ENCODE results near the gene TBRG4. TPM values are rescaled to one million over a fixed set of nuclear protein-coding genes. Genes with fewer than 3 reads are reported as not detected.
"Not testable (repeated sequence)": the region's sequence is repeated elsewhere in the genome, so short reads cannot be mapped to it uniquely, and the experiment has no call there.

Gene TBRG4
- total RNA-seq, 2 experiments from 2014 or later = 197 TPM

DNA sequence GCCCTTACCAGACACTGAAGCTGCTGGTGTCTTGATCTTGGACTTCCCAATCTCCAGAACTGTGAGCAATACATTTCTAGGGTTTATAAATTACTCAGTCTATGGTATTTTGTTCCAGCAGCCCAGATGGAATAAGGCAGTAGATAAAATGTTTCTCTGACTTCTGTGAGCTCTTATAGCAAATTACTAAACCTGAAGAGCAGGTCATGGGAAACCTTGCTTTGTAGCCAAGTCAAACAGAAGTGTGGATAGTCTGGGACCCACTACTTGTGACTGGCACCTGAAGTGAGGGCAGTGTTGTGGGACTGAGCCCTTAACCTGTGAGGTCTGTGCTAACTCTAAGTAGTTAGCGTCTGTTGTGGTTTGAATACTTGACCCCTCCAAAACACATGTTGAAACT lies 4.6 kb upstream of the TBRG4 start:
- ChIA-PET POLR2A (no interaction called here), CTCF (interaction anchor here (2.9 kb wide), 1 partner anchor 20 kb away, joined by 17 read pairs; no protein-coding TSS in a partner anchor)
- Mint-ChIP-seq H3K36me3 (ENCODE audit: low read depth) (peaks cover 7% of the 10 kb centered on the region), H3K9me3 (no peaks in the 10 kb centered on the region), H3K27ac (no peak overlapping the region), H3K27me3 (no peaks in the 10 kb centered on the region), H3K4me3 (no peak overlapping the region), H3K4me1 (ENCODE audit: low read depth) (peaks cover 4% of the 10 kb centered on the region)
- intact Hi-C loops (cut with micrococcal nuclease) = no loop called here
- TF ChIP-seq, protein P1, sequence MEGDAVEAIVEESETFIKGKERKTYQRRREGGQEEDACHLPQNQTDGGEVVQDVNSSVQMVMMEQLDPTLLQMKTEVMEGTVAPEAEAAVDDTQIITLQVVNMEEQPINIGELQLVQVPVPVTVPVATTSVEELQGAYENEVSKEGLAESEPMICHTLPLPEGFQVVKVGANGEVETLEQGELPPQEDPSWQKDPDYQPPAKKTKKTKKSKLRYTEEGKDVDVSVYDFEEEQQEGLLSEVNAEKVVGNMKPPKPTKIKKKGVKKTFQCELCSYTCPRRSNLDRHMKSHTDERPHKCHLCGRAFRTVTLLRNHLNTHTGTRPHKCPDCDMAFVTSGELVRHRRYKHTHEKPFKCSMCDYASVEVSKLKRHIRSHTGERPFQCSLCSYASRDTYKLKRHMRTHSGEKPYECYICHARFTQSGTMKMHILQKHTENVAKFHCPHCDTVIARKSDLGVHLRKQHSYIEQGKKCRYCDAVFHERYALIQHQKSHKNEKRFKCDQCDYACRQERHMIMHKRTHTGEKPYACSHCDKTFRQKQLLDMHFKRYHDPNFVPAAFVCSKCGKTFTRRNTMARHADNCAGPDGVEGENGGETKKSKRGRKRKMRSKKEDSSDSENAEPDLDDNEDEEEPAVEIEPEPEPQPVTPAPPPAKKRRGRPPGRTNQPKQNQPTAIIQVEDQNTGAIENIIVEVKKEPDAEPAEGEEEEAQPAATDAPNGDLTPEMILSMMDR (IDR thresholded peaks at IDR 0.05) = no peak
- DNase-seq = no peak
- ATAC-seq = no peak

DNA sequence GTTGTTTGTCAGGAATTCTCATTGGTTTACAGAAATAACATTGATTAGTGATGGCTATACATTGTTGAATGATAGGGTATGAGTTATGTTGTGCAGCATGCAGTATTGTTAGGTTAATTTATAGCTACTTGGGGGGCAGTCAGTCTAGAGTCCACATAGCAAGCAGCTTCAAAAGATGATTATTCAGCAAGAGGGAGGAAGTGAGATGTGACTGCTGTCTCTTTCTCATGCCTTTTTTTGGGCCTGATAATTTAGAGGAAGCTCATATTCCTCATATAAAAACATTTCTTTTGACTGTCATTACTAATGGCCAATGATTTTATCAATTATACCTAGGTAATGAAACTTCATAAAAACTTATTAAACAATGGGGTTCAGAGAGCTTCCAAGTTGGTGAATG lies 3.4 kb upstream of the TBRG4 start:
- Mint-ChIP-seq H3K9me3 (no peaks in the 10 kb centered on the region), H3K36me3 (ENCODE audit: low read depth) (peaks cover 18% of the 10 kb centered on the region), H3K27ac (no peak overlapping the region), H3K4me1 (ENCODE audit: low read depth) (peaks cover 7% of the 10 kb centered on the region), H3K4me3 (no peak overlapping the region), H3K27me3 (no peaks in the 10 kb centered on the region)
- ATAC-seq (no peak), DNase-seq (no peak)
- ChIA-PET CTCF (interaction anchor here (0.7 to 2.9 kb wide), 4 partner anchors 21 to 141 kb away, joined by 3 to 17 read pairs (median 4); no protein-coding TSS in a partner anchor), POLR2A (interaction anchor here (0.6 to 1.2 kb wide), 2 partner anchors 142 to 311 kb away, joined by 3 read pairs; no protein-coding TSS in a partner anchor)
- intact Hi-C loops (cut with micrococcal nuclease) = no loop called here
- TF ChIP-seq, protein P1 (IDR thresholded peaks at IDR 0.05) = no peak

DNA sequence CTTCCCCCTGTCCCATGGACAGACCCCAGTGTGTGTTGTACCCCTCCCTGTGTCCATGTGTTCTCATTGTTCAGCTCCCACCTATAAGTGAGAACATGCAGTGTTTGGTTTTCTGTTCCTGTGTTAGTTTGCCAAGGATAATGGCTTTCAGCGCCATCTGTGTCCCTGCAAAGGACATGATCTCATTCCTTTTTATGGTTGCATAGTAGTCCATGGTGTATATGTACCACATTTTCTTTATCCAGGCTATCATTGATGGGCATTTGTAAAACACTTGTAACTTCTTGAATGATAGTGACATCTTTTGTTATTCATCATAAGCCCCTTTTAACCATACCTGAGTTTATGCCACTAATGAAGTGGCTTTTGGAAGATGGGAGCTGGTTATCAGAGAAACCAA lies 2.8 kb upstream of the TBRG4 start:
- POLR2A ChIA-PET = interaction anchor here (1.2 to 3.4 kb wide), 3 partner anchors 9 to 141 kb away, joined by 3 to 19 read pairs (median 3); partner anchors contain the start of gene MYO1G
- intact Hi-C loops (cut with micrococcal nuclease); ATAC-seq; H3K27me3 Mint-ChIP-seq; H3K27ac Mint-ChIP-seq; DNase-seq; H3K4me3 Mint-ChIP-seq; H3K9me3 Mint-ChIP-seq: not testable (repeated sequence)
- CTCF ChIA-PET = interaction anchor here (1.0 to 2.9 kb wide), 2 partner anchors 22 to 69 kb away, joined by 3 to 17 read pairs; no protein-coding TSS in a partner anchor
- H3K4me1 Mint-ChIP-seq (ENCODE audit: low read depth) = peaks cover 10% of the 10 kb centered on the region
- H3K36me3 Mint-ChIP-seq (ENCODE audit: low read depth) = peaks cover 21% of the 10 kb centered on the region

DNA sequence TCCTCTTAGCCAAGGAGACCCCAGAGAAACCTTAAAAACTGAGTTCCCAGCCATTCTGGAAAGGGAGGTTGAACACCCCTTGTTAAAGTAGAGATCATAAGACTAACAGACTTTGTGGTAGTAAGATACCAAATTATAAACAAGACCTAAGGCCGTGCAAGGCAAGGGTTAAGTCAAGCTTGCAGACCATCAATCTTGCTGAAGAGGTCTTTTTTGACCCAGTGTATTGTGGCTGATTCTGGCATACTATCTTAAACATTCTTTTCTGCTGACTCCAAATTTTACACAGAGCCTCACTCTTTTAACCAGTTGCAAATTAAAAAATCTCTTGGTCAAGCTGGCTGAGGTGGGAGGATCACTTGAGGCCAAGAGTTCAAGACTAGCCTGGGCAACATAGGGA lies 1.2 kb upstream of the TBRG4 start:
- Mint-ChIP-seq H3K9me3 (no peaks in the 10 kb centered on the region), H3K27ac (peak overlapping the region; percentile 84), H3K36me3 (ENCODE audit: low read depth) (peaks cover 35% of the 10 kb centered on the region), H3K27me3 (no peaks in the 10 kb centered on the region), H3K4me3 (peak overlapping the region; percentile 90), H3K4me1 (ENCODE audit: low read depth) (peaks cover 25% of the 10 kb centered on the region)
- intact Hi-C loops (cut with micrococcal nuclease) = no loop called here
- POLR2A ChIA-PET = interaction anchor here (1.2 to 4.5 kb wide), 7 partner anchors 10 to 228 kb away, joined by 4 to 20 read pairs (median 9); partner anchors contain the start of gene PURB
- ATAC-seq = no peak
- no peak for DNase-seq
- CTCF ChIA-PET = interaction anchor here (1.2 to 3.7 kb wide), 3 partner anchors 24 to 139 kb away, joined by 3 to 13 read pairs (median 4); no protein-coding TSS in a partner anchor
- TF ChIP-seq, protein P1 (IDR thresholded peaks at IDR 0.05) = no peak

DNA sequence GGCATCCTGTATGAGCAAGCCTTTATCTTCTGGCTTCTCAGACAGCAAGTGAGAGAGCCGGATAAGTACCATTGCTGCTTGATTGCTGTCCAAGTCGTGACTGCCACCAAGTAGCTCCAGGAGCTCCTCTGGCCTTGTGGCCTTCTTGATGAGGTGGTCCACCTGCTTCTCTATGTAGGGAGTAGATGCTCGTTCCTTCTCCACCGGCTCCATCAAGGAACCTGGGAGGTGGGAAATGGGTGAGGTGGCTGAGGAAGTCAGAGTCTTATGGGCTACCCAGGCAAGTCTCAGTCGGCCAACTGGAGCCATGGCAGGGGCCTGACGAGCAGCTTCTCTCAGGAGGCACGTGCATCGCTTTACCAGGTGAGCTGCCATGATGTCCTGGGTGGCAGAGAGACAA lies 2.6 kb downstream of the TBRG4 start:
- no peak for DNase-seq
- no peaks in the 10 kb centered on the region for H3K27me3 Mint-ChIP-seq
- H3K36me3 Mint-ChIP-seq (ENCODE audit: low read depth) = peaks cover 65% of the 10 kb centered on the region
- ChIA-PET CTCF (no interaction called here), POLR2A (interaction anchor here (0.9 to 3.6 kb wide), 3 partner anchors 9 to 224 kb away, joined by 3 to 12 read pairs (median 4); partner anchors contain the start of gene PURB)
- no peak for ATAC-seq
- peak overlapping the region; percentile 90 for H3K4me3 Mint-ChIP-seq
- TF ChIP-seq, protein P1 (IDR thresholded peaks at IDR 0.05) = no peak
- H3K9me3 Mint-ChIP-seq = no peaks in the 10 kb centered on the region
- H3K4me1 Mint-ChIP-seq (ENCODE audit: low read depth) = peaks cover 42% of the 10 kb centered on the region
- intact Hi-C loops (cut with micrococcal nuclease) = no loop called here
- H3K27ac Mint-ChIP-seq = peak overlapping the region; percentile 83

Measured in activated CD8-positive, alpha-beta T cell treated with anti-CD3 and anti-CD28 coated beads for 36 hours (primary cell).